KMS-11 (cell line): Measurements from ENCODE around the gene PLA2G2F.

Source experiments
- H2AFZ ChIP-seq: fragments of 200-600 bp; sonication (generic); 2 replicates; pipeline ENCODE4 v1.6.1; 2016; ENCODE audit warnings: antibody characterized with exemption, mixed run types, low read depth
- H3K27ac ChIP-seq: fragments of 200-600 bp; sonication (generic); 2 replicates; pipeline ENCODE4 v1.6.1; 2016; ENCODE audit warnings: mild to moderate bottlenecking, mixed run types
- H3K27me3 ChIP-seq: fragments of 200-600 bp; sonication (generic); 2 replicates; pipeline ENCODE4 v1.6.1; 2017; ENCODE audit warnings: mild to moderate bottlenecking, low read depth, mixed run types, moderate library complexity; ENCODE audit not compliant: insufficient read depth
- H3K36me3 ChIP-seq: fragments of 200-600 bp; sonication (generic); 2 replicates; pipeline ENCODE4 v1.6.1; 2017; ENCODE audit warnings: mild to moderate bottlenecking, mixed run types; ENCODE audit not compliant: insufficient read depth
- H3K4me1 ChIP-seq: fragments of 200-600 bp; sonication (generic); 2 replicates; pipeline ENCODE4 v1.6.1; 2016; ENCODE audit warnings: mild to moderate bottlenecking, low read depth, mixed run types; ENCODE audit not compliant: poor library complexity, severe bottlenecking
- H3K4me2 ChIP-seq: fragments of 200-600 bp; sonication (generic); 2 replicates; pipeline ENCODE4 v1.7.0; 2016; ENCODE audit warnings: mild to moderate bottlenecking, mixed run types
- H3K4me3 ChIP-seq: fragments of 200-600 bp; sonication (generic); IDR thresholded peaks from 2 replicates; pipeline ENCODE4 v1.6.1; 2017; ENCODE audit warnings: low read depth, low read length, mixed read lengths; ENCODE audit not compliant: insufficient read depth
- H3K79me2 ChIP-seq: fragments of 200-600 bp; sonication (generic); 2 replicates; pipeline ENCODE4 v1.6.1; 2016; ENCODE audit warnings: low read depth, mixed run types; ENCODE audit not compliant: insufficient read depth
- H3K9ac ChIP-seq: fragments of 200-600 bp; sonication (generic); 2 replicates; pipeline ENCODE4 v1.6.1; 2016; ENCODE audit warnings: mild to moderate bottlenecking, mixed run types
- H4K20me1 ChIP-seq: fragments of 200-600 bp; sonication (generic); 2 replicates; pipeline ENCODE4 v1.6.1; 2016; ENCODE audit warnings: mild to moderate bottlenecking, mixed run types; ENCODE audit not compliant: insufficient read depth
- CTCF ChIP-seq: fragments of 200-600 bp; sonication (generic); conservative IDR thresholded peaks from 2 replicates; pipeline ENCODE4 v1.6.1; 2017; ENCODE audit warnings: low read depth, mild to moderate bottlenecking, antibody characterized with exemption, low read length, moderate library complexity, mixed read lengths

Gene PLA2G2F

GRCh38 chr1:20160034-20160433 is 20.9 kb downstream of the PLA2G2F start:
- Histone ChIP-seq H4K20me1 (no peaks in the 10 kb centered on the region), H2AFZ (no peak overlapping the region), H3K36me3 (no peaks in the 10 kb centered on the region), H3K79me2 (no peaks in the 10 kb centered on the region), H3K4me3 (no peak overlapping the region), H3K27ac (no peak overlapping the region), H3K27me3 (peaks cover 3% of the 10 kb centered on the region; the same call in 1 of the 2 replicates), H3K9ac (no peak overlapping the region), H3K4me2 (no peak overlapping the region), H3K4me1 (no peaks in the 10 kb centered on the region)
- no peak for TF ChIP-seq CTCF

GRCh38 chr1:20164694-20165202 is 25.6 kb downstream of the PLA2G2F start:
- Histone ChIP-seq H4K20me1 (no peaks in the 10 kb centered on the region), H3K9ac (no peak overlapping the region), H2AFZ (no peak overlapping the region), H3K79me2 (no peaks in the 10 kb centered on the region), H3K27me3 (peaks cover 13% of the 10 kb centered on the region), H3K4me3 (no peak overlapping the region), H3K36me3 (no peaks in the 10 kb centered on the region), H3K27ac (no peak overlapping the region), H3K4me2 (no peak overlapping the region), H3K4me1 (no peaks in the 10 kb centered on the region)
- TF ChIP-seq CTCF, result no peak

GRCh38 chr1:20165522-20165951 is 26.4 kb downstream of the PLA2G2F start:
- H3K27ac ChIP-seq, result no peak overlapping the region
- no peak overlapping the region for H2AFZ ChIP-seq
- H3K4me1 ChIP-seq, result no peaks in the 10 kb centered on the region

DNA sequence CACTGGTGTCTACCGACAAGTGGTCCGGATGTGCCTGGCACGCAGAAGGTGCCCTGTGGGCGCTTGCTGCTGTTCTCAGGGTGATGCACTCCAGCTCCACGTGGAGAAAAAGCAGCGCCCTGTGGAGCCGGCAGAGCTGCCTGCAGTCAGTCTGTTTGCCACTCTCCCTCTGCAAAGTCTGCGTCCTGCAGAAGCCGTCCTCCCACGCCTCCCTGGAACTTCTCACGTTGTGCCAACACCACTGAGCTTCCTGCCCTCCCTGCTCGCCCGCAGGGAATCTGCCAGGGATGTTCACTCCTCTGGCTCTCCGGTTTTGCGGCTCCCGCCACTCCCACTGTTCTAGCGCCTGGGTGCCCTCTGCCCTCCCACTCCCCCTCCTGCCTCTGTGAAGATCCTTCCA is 26.9 kb downstream of the PLA2G2F start:
- H3K27me3 ChIP-seq, result peaks cover 13% of the 10 kb centered on the region
- no peaks in the 10 kb centered on the region for H3K4me1 ChIP-seq
- H3K36me3 ChIP-seq, result no peaks in the 10 kb centered on the region
- no peaks in the 10 kb centered on the region for H3K79me2 ChIP-seq
- H2AFZ ChIP-seq, result no peak overlapping the region
- no peak overlapping the region for H3K4me2 ChIP-seq
- no peak overlapping the region for H3K4me3 ChIP-seq
- no peaks in the 10 kb centered on the region for H4K20me1 ChIP-seq
- no peak for TF ChIP-seq CTCF
- H3K27ac ChIP-seq, result no peak overlapping the region
- H3K9ac ChIP-seq, result no peak overlapping the region

More at GRCh38 chr1:20165522-20165951, 26.4 kb downstream of the PLA2G2F start:
- H3K36me3 ChIP-seq, result no peaks in the 10 kb centered on the region
- no peak overlapping the region for H3K9ac ChIP-seq
- no peaks in the 10 kb centered on the region for H4K20me1 ChIP-seq
- H3K4me2 ChIP-seq, result no peak overlapping the region
- H3K79me2 ChIP-seq, result no peaks in the 10 kb centered on the region
- peaks cover 13% of the 10 kb centered on the region for H3K27me3 ChIP-seq
- no peak overlapping the region for H3K4me3 ChIP-seq
- peak; percentile 32 for TF ChIP-seq CTCF
